GM12865 (cell line): Measurements from ENCODE around the gene AGL.
"Not testable (repeated sequence)": the region's sequence is repeated elsewhere in the genome, so short reads cannot be mapped to it uniquely, and the experiment has no call there.

Source experiments
- DNase-seq: peaks from one replicate; pipeline ENCODE4 v3.0.0; 2010; ENCODE audit warnings: low read depth
- H3K4me3 ChIP-seq: 2 replicates; pipeline ENCODE4 v1.5.1; 2011; ENCODE audit warnings: mild to moderate bottlenecking, low read depth, low read length, control low read depth
- CTCF ChIP-seq: IDR thresholded peaks from 2 replicates; pipeline ENCODE4 v1.5.1; 2011; ENCODE audit warnings: low read length, control low read depth, low read depth, inconsistent platforms; ENCODE audit not compliant: insufficient read depth; ENCODE audit errors: missing control alignments

The AGL gene

GRCh38 chr1:99945174-99945573, 95.0 kb downstream of the AGL start:
- TF ChIP-seq CTCF = no peak
- H3K4me3 ChIP-seq = no peak overlapping the region
- no peak for DNase-seq

- no peak overlapping the region for H3K4me3 ChIP-seq
- DNase-seq = no peak
- TF ChIP-seq CTCF = no peak
These were observed 100.3 kb downstream of the AGL start for GRCh38 chr1:99950486-99950885.

GRCh38 chr1:99952522-99952921, 102.4 kb downstream of the AGL start:
- no peak for DNase-seq
- no peak for TF ChIP-seq CTCF
- no peak overlapping the region for H3K4me3 ChIP-seq

GRCh38 chr1:99955375-99955774, 105.2 kb downstream of the AGL start:
- H3K4me3 ChIP-seq = no peak overlapping the region
- DNase-seq = no peak
- TF ChIP-seq CTCF = no peak

GRCh38 chr1:99956755-99957154, 106.6 kb downstream of the AGL start:
- no peak for TF ChIP-seq CTCF
- no peak overlapping the region for H3K4me3 ChIP-seq
- DNase-seq = no peak

- DNase-seq = no peak
- H3K4me3 ChIP-seq = no peak overlapping the region
- no peak for TF ChIP-seq CTCF
These were observed 107.7 kb downstream of the AGL start for GRCh38 chr1:99957818-99958217.

- not testable (repeated sequence) for DNase-seq, H3K4me3 ChIP-seq
These were observed 109.1 kb downstream of the AGL start for GRCh38 chr1:99959189-99959705.

- H3K4me3 ChIP-seq, DNase-seq: not testable (repeated sequence)
These were observed 110.1 kb downstream of the AGL start for GRCh38 chr1:99960260-99960659.
